Kidney epithelial cell (primary cell): ENCODE data around the gene ZC3H8. TPM values are rescaled to one million over a fixed set of nuclear protein-coding genes. Genes with fewer than 3 reads are reported as not detected.

ENCODE experiments used
- DNase-seq: peaks from one replicate; pipeline ENCODE4 v3.0.0-alpha.2; 2010; ENCODE audit warnings: low read depth
- H3K27me3 ChIP-seq: 2 replicates; pipeline ENCODE4 v1.6.0; 2011; ENCODE audit warnings: low read length; ENCODE audit not compliant: control insufficient read depth, insufficient read depth
- H3K36me3 ChIP-seq: 2 replicates; pipeline ENCODE4 v1.5.1; 2011; ENCODE audit warnings: low read length; ENCODE audit not compliant: control insufficient read depth, insufficient read depth
- H3K4me3 ChIP-seq: 2 replicates; pipeline ENCODE4 v1.5.1; 2011; ENCODE audit warnings: low read depth, mild to moderate bottlenecking, control low read depth, low read length
- CTCF ChIP-seq: IDR thresholded peaks from 2 replicates; pipeline ENCODE4 v1.5.1; 2011; ENCODE audit warnings: mild to moderate bottlenecking, moderate library complexity, low read length, control low read depth, inconsistent platforms; ENCODE audit not compliant: insufficient read depth, poor library complexity, severe bottlenecking
- total RNA-seq: library from RNA; depleted of rRNA; stranded (reverse); fragments of >200 nt; gene quantifications from 2 replicates; pipeline ENCODE4 v1.2.3, GENCODE V29; 2015

ZC3H8 gene
- 22.7 and 47.5 TPM in 2 replicates for total RNA-seq

GRCh38 chr2:112254466-112255240, at the start of gene ZC3H8:
ZC3H8 (minus strand) TSS chr2:112255042; CDS start chr2:112254981, 61 bp downstream.
- no peaks in the 10 kb centered on the region for H3K27me3 ChIP-seq
- DNase-seq: peak; percentile 52
- peak within 1 kb of the TSS; percentile 66 for H3K4me3 ChIP-seq
- H3K36me3 ChIP-seq: no peaks in the 10 kb centered on the region
- TF ChIP-seq CTCF: no peak

- no peak for DNase-seq
- no peak for TF ChIP-seq CTCF
- no peaks in the 10 kb centered on the region for H3K36me3 ChIP-seq
- no peak overlapping the region for H3K4me3 ChIP-seq
- H3K27me3 ChIP-seq: no peaks in the 10 kb centered on the region
Measured at GRCh38 chr2:112304298-112304941, 49.6 kb upstream of the ZC3H8 start.

- no peak overlapping the region for H3K4me3 ChIP-seq
- no peak for DNase-seq
- no peaks in the 10 kb centered on the region for H3K36me3 ChIP-seq
- TF ChIP-seq CTCF: no peak
- no peaks in the 10 kb centered on the region for H3K27me3 ChIP-seq
Measured at GRCh38 chr2:112301973-112302372, 47.1 kb upstream of the ZC3H8 start.

- no peak for TF ChIP-seq CTCF
- Histone ChIP-seq H3K27me3 (no peaks in the 10 kb centered on the region), H3K36me3 (no peaks in the 10 kb centered on the region), H3K4me3 (no peak overlapping the region)
- no peak for DNase-seq
Measured at GRCh38 chr2:112301171-112301584, 46.3 kb upstream of the ZC3H8 start.

- H3K27me3 ChIP-seq: no peaks in the 10 kb centered on the region
- H3K4me3 ChIP-seq: no peak overlapping the region
- TF ChIP-seq CTCF: no peak
- no peaks in the 10 kb centered on the region for H3K36me3 ChIP-seq
- DNase-seq: no peak
Measured at GRCh38 chr2:112296407-112296806, 41.6 kb upstream of the ZC3H8 start.
